Epidermal melanocyte (primary cell): ENCODE results near the gene TMEM81.

ENCODE experiments used
- DNase-seq: peaks from one replicate; pipeline ENCODE4 v3.0.0; 2011; ENCODE audit warnings: low spot score; ENCODE audit not compliant: insufficient read length

TMEM81 gene

GRCh38 chr1:205038132-205038786 lies 46.0 kb downstream of the TMEM81 start:
- no peak for DNase-seq

GRCh38 chr1:205037539-205037938 lies 46.7 kb downstream of the TMEM81 start:
- no peak for DNase-seq
